GM19328 (cell line): ENCODE results near the gene C12orf60.
A peak's percentile ranks its signal among the peaks of the same experiment; 100 is the strongest.

Experiments used
- ATAC-seq: cut with Tn5 transposase; IDR thresholded peaks from one replicate; pipeline ENCODE4 v1.9.1; 2021; ENCODE audit warnings: mild to moderate bottlenecking, moderate library complexity; ENCODE audit not compliant: unreplicated experiment

C12orf60 gene

DNA sequence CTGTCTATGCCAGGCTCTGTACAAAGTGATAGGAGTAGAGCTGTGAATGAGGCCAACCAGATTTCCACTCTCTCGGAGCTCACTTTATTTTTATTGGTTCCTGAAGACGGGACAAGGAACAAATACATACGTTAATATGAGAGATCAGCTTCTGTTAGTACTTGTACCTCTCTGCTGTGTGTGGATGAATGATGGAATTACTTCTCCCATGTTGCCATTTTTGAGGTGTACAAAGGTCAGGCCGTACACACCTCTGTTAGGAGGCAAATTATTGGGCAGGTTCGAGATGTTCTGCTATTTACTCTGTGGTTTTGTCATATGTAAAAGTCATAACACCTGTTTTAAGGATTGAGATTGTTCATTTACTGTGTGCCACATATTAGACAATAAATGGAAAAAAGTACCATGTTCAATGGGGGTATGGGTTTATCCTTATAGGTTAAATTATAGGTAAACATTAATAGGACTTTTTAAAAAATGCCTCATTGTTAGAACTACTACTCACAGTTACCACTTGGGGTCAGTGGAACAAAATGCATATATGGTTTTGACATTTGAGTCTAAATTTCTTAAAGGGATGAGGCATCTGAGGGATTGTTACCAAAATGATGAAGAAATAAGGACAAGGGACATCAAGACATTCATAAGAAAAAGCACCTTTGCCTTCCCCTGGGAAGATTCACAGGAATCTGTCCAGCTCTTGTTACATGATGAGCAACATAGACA lies 27.1 kb upstream of the C12orf60 start:
- ATAC-seq: no peak

GRCh38 chr12:14777271-14777670 lies 26.2 kb upstream of the C12orf60 start:
- ATAC-seq: no peak

GRCh38 chr12:14779834-14780233 lies 23.6 kb upstream of the C12orf60 start:
- no peak for ATAC-seq

GRCh38 chr12:14780859-14781258 lies 22.6 kb upstream of the C12orf60 start:
- no peak for ATAC-seq

DNA sequence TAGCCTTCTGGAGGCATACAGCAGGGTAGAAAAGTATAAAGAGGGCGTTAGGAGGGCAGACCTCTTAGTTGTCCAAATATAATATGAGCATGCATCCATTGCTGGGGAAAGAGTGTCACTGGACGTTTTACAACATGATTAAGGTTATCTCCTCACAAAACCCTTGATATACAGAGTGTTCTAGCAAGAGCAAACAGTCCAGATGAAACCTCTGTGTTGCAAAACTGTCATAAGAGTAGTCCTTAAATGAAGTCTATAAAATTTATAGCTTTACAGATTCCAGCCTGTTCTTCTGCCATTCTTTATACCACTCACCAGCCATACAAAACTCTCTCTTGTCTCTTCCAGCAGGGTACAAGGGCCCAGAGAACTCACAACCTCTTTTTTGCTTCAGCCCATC lies 21.9 kb upstream of the C12orf60 start:
- no peak for ATAC-seq

GRCh38 chr12:14782756-14783155 lies 20.7 kb upstream of the C12orf60 start:
- no peak for ATAC-seq

DNA sequence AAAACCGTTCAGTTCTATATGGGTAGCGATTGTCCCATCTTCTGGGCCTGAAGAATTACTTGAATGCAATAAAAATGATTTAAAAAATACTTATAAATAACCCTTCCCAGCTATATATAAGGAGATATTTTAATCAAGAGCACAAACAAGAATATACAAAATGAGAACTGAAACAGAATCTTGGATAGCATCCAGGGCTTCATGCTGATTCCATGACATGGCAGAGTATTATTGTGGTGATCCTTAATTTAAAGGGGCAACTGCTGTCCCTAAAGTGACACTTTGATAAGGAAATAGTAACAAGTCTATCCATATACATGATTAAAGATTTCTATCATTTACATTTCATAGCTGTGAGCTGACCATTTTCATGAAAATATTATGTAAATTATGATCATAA lies 19.0 kb upstream of the C12orf60 start:
- ATAC-seq: no peak

- ATAC-seq: no peak
These were observed 17.9 kb upstream of the C12orf60 start for GRCh38 chr12:14785568-14785967.

DNA sequence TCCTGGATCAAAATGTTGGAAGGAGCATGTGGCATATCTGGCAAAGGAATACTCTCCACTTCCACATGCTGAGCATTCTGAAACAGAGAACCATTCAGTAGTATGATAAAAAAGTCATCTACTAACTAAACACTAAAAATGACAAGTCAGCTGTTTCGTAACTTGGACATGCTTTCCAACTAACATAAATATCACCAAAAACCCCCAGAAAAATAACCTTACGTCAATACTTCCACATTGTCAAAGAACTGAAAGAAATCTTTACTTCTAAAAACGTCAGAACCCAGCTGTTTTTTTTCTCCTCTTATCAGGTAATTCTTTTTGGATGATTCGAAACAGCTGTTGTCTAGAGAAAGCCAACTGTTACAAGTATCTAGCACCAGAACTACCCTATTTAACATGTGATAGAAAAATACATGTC lies 8.4 kb upstream of the C12orf60 start:
- ATAC-seq: no peak

DNA sequence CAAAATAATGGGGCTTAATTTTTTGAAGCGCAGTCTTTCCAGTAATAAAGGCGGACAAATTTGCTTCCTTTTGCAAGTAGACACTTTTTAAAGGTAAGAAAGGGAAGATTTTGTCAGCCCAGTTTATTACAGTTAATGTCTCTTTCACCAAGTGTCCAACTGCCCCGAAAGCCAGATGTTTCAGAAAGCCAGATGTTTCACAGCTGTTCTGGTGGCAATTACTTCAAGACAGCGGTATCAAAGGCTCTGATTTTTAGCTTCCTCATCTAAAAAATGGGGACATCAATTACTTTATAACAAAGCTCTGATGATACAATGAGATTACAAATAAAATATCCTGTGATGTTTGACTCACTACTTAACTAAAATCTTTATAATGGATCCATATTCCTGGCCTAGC lies 1.2 kb upstream of the C12orf60 start:
- ATAC-seq: no peak

- ATAC-seq: no peak
These were observed 804 bp upstream of the C12orf60 start for GRCh38 chr12:14802721-14803010.

DNA sequence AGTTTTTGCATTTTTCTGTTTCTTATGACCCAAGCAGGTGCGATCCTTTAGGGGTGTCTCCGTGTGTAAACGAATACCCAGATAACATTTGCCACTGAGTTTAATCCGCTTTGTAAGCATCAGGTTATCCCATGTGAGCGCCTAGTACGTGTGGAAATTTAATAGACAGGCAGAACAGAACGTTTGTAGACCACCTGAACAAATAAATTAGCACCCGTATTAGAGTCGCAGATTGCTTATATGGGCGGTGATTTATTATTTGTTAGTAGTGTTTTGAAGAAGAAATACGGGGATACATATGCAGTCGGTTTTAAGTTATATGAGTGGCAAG lies 325 bp downstream of the C12orf60 start:
- ATAC-seq: peak; percentile 8

DNA sequence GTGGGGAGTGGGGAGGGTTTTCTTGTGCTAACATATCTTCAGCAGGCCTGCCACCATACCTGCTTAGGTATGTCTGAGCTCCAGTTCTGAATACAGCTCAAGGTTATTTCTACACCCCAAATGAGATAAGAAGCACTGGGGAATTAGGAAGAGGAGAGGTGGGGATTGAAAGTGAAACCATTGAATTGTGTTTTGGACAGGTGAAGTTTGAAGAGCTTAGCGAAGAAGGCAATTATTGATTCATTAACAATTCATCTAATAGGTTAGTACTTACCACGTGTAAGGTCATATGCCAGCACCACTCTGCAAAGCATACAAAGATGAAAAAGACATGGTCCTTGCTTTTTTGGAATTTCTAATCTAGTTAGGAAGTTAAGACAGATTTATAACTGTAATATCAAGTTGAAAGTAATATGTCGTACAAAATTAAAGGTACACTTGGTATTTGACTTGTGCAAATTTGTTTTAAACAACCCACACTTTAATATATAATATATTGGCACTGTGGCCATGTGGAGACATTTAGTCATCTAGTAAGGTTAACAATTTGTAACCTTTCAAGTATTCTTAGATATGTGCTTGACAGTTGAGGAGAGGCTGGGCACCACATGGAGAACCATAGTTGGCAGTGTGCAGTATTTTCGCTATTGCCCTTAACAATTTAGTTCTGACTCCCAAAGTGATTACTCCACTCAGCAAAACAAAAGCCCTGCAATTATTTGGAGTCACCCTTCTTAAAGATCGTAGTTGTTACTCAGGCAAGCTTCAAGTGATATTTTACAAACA lies 6.9 kb downstream of the C12orf60 start:
- ATAC-seq: no peak

- ATAC-seq: no peak
These were observed 7.5 kb downstream of the C12orf60 start for GRCh38 chr12:14810953-14811483.

DNA sequence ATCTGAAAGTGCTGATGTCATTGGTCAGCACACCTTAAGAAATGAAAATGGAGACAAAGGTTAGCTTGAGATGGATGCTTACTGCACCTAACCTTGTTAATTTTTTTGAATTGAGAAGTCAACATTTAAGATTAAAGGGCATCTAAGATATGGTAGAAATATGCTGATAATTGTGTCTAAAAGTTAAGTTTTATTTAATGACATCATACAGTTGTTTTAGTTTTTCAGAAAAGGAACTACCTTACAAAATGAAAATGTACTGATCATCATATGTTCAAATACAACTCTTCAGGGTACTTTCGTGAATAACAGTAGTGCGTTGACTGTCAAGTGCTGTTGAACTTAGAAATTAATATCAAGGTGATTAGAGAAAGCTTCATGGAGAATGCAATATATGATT lies 8.0 kb downstream of the C12orf60 start:
- no peak for ATAC-seq

- ATAC-seq: no peak
These were observed 10.5 kb downstream of the C12orf60 start, which contains the start of gene SMCO3 for GRCh38 chr12:14814014-14814413. SMCO3 (minus strand) TSS chr12:14814182; CDS start chr12:14806680, 7,502 bp downstream.

GRCh38 chr12:14824012-14824634 lies 20.7 kb downstream of the C12orf60 start:
- ATAC-seq: no peak

DNA sequence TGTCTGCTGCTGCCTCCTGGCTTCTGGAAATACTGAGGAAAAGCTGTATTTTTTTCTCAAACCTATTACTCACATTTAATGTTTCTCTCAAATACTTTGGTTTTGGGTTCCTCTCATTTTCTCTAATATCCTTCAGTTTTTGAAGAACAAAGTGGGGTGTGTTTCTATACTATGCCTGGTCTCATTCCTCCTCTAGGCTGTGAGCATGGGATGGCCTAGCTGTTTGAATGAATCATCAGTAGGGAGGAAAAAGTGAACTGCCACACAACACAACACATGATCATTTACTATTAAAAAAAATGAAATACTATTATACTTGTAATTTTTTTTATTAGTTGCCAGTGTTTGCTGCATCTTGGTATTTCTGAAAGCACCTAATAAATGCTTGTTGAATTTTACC lies 21.8 kb downstream of the C12orf60 start:
- no peak for ATAC-seq

- ATAC-seq: no peak
These were observed 23.0 kb downstream of the C12orf60 start for GRCh38 chr12:14826491-14826890.

DNA sequence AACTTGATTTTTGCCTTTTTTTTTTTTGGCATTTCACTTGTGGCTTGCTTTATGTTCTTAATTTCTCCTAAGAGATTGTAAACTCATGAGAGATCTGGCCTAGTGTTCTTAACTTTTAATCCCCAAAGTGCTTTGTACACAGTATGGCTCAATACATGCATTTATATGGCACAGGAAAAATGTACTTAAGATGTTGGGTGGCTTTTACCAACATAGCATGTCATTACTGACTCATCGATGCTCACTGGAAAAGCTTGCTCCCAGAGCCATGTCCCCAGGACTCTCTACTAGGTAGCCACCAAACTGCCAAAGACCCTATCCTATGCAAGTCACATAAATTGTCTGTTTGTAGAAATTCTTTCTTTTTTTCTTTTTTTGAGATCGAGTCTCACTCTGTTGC lies 23.6 kb downstream of the C12orf60 start:
- ATAC-seq: no peak

DNA sequence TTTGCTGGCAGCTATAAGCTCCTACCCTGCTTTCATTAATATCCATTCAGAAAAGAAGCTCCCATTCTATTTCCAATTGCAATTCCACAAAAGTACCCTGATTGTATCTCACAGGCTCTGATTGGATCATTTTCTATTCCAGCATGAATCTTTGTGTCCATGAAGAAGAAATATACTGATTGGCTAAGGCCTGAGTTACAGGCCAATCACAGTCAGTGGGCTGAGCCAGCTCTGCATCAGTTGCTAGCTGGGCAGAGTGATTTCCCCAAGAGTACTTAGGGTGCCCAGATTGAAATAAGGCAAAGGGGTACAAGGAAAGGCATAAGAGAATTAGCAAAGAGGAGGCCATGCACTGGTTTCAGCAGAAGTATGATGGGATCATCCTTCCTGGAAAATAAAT lies 25.4 kb downstream of the C12orf60 start:
- ATAC-seq: no peak

- no peak for ATAC-seq
These were observed 29.9 kb downstream of the C12orf60 start for GRCh38 chr12:14833336-14833735.
